Stimulated activated CD8-positive, alpha-beta memory T cell treated with anti-CD3 and anti-CD28 coated beads, Interleukin-2, amount 100 ng/mL, for 1 hour (primary cell): ENCODE results near the gene SIDT1.

Source experiments
- DNase-seq, 2 donors: peaks; one replicate each; pipeline ENCODE4 v3.0.0-alpha.2; 2020; ENCODE audit warnings: low read depth in 2 of 2

Gene SIDT1

GRCh38 chr3:113594066-113594465 is 61.7 kb downstream of the SIDT1 start:
- DNase-seq = no peak

- no peak for DNase-seq
Observed at GRCh38 chr3:113597596-113598354, 65.4 kb downstream of the SIDT1 start.

- DNase-seq = no peak
Observed at GRCh38 chr3:113600418-113601182, 68.2 kb downstream of the SIDT1 start.

GRCh38 chr3:113601240-113601639 is 68.9 kb downstream of the SIDT1 start:
- no peak for DNase-seq

GRCh38 chr3:113602256-113602655 is 69.9 kb downstream of the SIDT1 start:
- no peak for DNase-seq

- DNase-seq = no peak
Observed at GRCh38 chr3:113602836-113603235, 70.5 kb downstream of the SIDT1 start.

GRCh38 chr3:113606539-113607218 is 74.3 kb downstream of the SIDT1 start:
- no peak for DNase-seq

- no peak for DNase-seq
Observed at GRCh38 chr3:113607219-113607596, 74.9 kb downstream of the SIDT1 start.

GRCh38 chr3:113614402-113614801 is 82.0 kb downstream of the SIDT1 start:
- no peak for DNase-seq

- DNase-seq = no peak
Observed at GRCh38 chr3:113615976-113616375, 83.6 kb downstream of the SIDT1 start.

GRCh38 chr3:113617726-113618125 is 85.4 kb downstream of the SIDT1 start:
- no peak for DNase-seq

- DNase-seq = no peak
Observed at GRCh38 chr3:113620091-113620490, 87.7 kb downstream of the SIDT1 start.

- DNase-seq = no peak
Observed at GRCh38 chr3:113623324-113623723, 91.0 kb downstream of the SIDT1 start.

- no peak for DNase-seq
Observed at GRCh38 chr3:113623811-113624210, 91.5 kb downstream of the SIDT1 start.

- DNase-seq = no peak
Observed at GRCh38 chr3:113625834-113626233, 93.5 kb downstream of the SIDT1 start.

- no peak for DNase-seq
Observed at GRCh38 chr3:113626503-113627371, 94.4 kb downstream of the SIDT1 start.

- no peak for DNase-seq
Observed at GRCh38 chr3:113628316-113628715, 96.0 kb downstream of the SIDT1 start.

- no peak for DNase-seq
Observed at GRCh38 chr3:113628788-113629187, 96.4 kb downstream of the SIDT1 start.

- DNase-seq = no peak
Observed at GRCh38 chr3:113629584-113630421, 97.4 kb downstream of the SIDT1 start.

GRCh38 chr3:113630956-113631542 is 98.7 kb downstream of the SIDT1 start:
- DNase-seq = no peak
